ENCODE measurements around the gene TSPAN3.

Gene TSPAN3

DNA sequence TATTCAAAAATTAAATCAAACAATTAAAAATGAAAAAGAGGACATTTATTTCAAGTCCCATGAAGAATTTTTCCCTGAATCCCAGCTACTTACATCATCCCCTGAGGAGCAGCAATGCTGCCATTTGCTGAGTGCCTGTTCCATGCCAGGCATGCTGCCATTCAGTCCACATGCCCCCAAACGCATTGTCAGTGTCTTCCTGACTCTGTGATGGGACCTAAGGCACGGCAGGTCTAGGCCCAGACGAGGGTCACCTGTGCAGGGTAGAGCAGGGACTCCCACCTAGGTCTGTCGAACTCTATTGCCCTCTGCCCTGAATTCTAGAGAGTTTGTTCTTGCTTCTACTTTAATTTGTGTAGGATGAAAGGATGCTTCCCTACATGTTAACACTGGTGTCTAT is 68.9 kb downstream of the TSPAN3 start:
- no peak for TF ChIP-seq RAD21 (IDR thresholded peaks at IDR 0.05; ENCODE audit: low read depth)

DNA sequence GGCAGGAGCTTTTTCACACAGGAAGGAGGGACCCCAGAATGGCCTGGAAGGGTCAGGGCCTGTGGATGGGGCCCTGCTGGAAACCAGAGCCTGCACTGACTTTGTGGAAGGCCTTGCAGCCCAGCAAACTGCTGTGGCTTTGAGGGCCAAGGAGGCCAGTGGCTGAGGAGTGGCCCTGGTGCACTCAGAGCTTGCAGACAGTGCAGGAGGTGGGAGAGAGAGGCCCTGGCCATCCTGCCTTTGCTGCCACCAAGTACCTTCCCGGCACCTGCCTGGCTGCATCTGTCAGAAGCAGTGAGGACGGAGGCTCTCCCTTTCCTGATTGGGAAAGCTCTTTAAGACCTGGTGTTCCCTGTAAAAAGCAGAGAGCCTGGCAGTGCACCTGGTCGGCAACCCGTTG is 69.6 kb downstream of the TSPAN3 start:
- TF ChIP-seq NFIC (IDR thresholded peaks at IDR 0.05) (no peak), TCF12 (IDR thresholded peaks at IDR 0.05; ENCODE audit: low read depth) (no peak), EP300 (IDR thresholded peaks at IDR 0.05; ENCODE audit: borderline replicate concordance) (no peak), CEBPB (IDR thresholded peaks at IDR 0.05) (no peak), ZBTB7A (IDR thresholded peaks at IDR 0.05; ENCODE audit: low read depth) (no peak), TAF1 (IDR thresholded peaks at IDR 0.05; ENCODE audit: low read depth) (no peak), FOXM1 (IDR thresholded peaks at IDR 0.05; ENCODE audit: borderline replicate concordance, low read depth) (no peak), YY1 (IDR thresholded peaks at IDR 0.05; ENCODE audit: low read depth) (no peak), EGR1 (IDR thresholded peaks at IDR 0.05) (no peak), RAD21 (IDR thresholded peaks at IDR 0.05; ENCODE audit: low read depth) (no peak), CREB1 (IDR thresholded peaks at IDR 0.05; ENCODE audit: low read depth) (no peak), TEAD4 (IDR thresholded peaks at IDR 0.05) (no peak)
- TF ChIP-seq, protein P1, sequence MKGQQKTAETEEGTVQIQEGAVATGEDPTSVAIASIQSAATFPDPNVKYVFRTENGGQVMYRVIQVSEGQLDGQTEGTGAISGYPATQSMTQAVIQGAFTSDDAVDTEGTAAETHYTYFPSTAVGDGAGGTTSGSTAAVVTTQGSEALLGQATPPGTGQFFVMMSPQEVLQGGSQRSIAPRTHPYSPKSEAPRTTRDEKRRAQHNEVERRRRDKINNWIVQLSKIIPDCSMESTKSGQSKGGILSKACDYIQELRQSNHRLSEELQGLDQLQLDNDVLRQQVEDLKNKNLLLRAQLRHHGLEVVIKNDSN (IDR thresholded peaks at IDR 0.05) = no peak
- TF ChIP-seq, protein P2, sequence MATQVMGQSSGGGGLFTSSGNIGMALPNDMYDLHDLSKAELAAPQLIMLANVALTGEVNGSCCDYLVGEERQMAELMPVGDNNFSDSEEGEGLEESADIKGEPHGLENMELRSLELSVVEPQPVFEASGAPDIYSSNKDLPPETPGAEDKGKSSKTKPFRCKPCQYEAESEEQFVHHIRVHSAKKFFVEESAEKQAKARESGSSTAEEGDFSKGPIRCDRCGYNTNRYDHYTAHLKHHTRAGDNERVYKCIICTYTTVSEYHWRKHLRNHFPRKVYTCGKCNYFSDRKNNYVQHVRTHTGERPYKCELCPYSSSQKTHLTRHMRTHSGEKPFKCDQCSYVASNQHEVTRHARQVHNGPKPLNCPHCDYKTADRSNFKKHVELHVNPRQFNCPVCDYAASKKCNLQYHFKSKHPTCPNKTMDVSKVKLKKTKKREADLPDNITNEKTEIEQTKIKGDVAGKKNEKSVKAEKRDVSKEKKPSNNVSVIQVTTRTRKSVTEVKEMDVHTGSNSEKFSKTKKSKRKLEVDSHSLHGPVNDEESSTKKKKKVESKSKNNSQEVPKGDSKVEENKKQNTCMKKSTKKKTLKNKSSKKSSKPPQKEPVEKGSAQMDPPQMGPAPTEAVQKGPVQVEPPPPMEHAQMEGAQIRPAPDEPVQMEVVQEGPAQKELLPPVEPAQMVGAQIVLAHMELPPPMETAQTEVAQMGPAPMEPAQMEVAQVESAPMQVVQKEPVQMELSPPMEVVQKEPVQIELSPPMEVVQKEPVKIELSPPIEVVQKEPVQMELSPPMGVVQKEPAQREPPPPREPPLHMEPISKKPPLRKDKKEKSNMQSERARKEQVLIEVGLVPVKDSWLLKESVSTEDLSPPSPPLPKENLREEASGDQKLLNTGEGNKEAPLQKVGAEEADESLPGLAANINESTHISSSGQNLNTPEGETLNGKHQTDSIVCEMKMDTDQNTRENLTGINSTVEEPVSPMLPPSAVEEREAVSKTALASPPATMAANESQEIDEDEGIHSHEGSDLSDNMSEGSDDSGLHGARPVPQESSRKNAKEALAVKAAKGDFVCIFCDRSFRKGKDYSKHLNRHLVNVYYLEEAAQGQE (IDR thresholded peaks at IDR 0.05; ENCODE audit: low read depth) = no peak
- TF ChIP-seq, protein P3, sequence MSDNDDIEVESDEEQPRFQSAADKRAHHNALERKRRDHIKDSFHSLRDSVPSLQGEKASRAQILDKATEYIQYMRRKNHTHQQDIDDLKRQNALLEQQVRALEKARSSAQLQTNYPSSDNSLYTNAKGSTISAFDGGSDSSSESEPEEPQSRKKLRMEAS (IDR thresholded peaks at IDR 0.05) = no peak

DNA sequence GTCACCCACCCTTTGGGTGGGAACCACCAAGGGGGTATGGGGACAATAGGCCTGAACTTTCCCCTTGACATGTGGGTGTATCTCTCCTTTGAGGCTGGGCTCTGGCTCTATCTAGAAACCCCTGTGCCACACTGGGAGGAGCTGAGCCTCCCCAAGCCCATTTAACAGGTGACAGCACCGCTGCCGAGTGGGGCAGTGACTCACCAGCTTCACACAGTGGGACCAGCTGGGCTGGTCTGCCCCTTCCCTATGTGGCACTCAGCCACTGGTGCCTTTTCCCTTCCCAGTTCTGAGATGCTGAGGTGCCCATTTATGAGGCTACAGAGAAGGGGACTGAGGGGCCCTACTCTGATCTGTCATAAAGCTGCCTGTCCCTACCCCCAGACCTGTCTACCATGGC is 70.9 kb downstream of the TSPAN3 start:
- TF ChIP-seq NFIC (IDR thresholded peaks at IDR 0.05) (no peak), CEBPB (IDR thresholded peaks at IDR 0.05) (no peak), CREB1 (IDR thresholded peaks at IDR 0.05; ENCODE audit: low read depth) (no peak), FOXM1 (IDR thresholded peaks at IDR 0.05; ENCODE audit: borderline replicate concordance, low read depth) (no peak), TAF1 (IDR thresholded peaks at IDR 0.05; ENCODE audit: low read depth) (no peak), TCF12 (IDR thresholded peaks at IDR 0.05; ENCODE audit: low read depth) (no peak), TEAD4 (IDR thresholded peaks at IDR 0.05) (no peak), ZBTB7A (IDR thresholded peaks at IDR 0.05; ENCODE audit: low read depth) (no peak), EP300 (IDR thresholded peaks at IDR 0.05; ENCODE audit: borderline replicate concordance) (no peak), EGR1 (IDR thresholded peaks at IDR 0.05) (no peak)
- TF ChIP-seq, protein P2 (IDR thresholded peaks at IDR 0.05; ENCODE audit: low read depth) = no peak

DNA sequence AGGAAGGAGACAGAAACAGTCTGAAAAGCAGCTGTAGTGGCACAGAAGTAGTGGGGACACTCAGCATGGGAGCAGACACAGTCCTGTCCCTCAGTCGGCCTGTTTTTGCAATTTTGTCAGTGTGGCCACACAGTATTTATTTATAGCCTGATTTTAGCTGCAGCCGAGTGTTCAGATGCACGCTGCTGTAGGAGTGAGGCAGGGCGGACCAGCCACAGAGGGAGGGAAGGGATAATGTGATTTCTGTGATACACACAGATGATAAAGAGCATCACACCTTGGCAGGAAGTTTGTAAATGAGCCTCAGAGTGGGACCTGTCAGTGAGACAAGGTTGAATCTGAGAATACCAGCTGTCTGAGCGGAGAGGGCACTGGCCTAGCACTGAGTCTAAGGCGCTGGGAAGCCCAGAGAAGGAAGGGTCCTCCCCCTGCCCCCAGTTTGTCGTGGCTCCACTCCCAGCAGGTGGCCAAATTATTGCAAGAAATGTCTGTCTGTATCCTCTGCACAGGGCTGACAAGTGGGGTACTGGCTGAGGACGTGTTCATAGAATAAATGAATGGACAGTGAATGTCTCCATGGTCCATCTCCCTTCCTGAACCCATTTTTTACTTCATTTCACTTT is 72.1 kb downstream of the TSPAN3 start:
- no peak for TF ChIP-seq TEAD4 (IDR thresholded peaks at IDR 0.05)
- TF ChIP-seq, protein P1 (IDR thresholded peaks at IDR 0.05) = no peak
- TF ChIP-seq TCF12 (IDR thresholded peaks at IDR 0.05; ENCODE audit: low read depth) = no peak

DNA sequence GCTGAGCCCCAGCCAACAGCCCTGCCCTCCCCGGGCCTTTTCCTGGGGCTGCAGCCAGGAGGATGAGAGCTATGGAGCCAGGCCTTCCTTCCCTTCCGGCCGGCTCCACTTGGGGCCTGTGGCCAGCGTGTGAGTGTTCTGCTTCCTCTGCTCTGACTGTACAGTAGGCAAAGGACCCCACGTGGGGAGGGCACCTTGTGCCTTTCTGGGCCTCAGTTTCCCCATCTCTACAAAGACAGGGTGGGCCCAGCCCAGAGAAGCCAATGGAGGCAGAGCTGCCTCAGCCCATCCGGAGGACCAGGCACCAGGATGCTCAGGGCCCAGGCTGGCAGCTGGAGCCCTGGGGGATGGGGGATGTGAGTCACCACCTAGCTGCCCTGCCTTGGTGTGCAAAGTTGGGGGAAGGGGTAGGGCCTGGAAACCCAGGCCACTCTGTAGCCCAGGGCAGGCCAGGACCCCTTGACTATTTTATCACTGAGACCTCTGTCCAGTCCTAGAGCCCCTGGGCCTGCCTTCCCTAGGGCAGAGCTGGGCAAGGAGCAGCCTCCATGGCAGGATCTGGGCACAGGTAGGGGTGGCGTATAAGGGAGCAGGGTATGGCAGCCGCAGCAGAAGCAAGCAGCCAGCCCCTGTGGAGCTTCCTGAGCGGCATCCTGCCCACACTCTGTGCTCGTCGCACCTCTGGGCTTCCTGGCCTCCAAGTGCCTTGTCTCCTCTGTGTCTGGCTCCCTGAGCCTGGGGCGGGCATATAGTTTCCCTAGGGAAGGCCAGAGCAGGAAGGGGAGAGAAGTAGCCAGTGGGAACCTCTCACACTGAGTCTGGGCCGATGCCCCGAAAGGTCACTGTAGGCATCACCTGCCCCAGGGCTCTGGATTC is 74.1 kb downstream of the TSPAN3 start:
- no peak for TF ChIP-seq ZBTB7A (IDR thresholded peaks at IDR 0.05; ENCODE audit: low read depth)
- TF ChIP-seq, protein P3 (IDR thresholded peaks at IDR 0.05) = no peak
- no peak for TF ChIP-seq NFIC (IDR thresholded peaks at IDR 0.05)
- no peak for TF ChIP-seq CEBPB (IDR thresholded peaks at IDR 0.05)
- no peak for TF ChIP-seq RAD21 (IDR thresholded peaks at IDR 0.05; ENCODE audit: low read depth)
- TF ChIP-seq EP300 (IDR thresholded peaks at IDR 0.05; ENCODE audit: borderline replicate concordance) = no peak
- TF ChIP-seq FOXM1 (IDR thresholded peaks at IDR 0.05; ENCODE audit: borderline replicate concordance, low read depth) = no peak

DNA sequence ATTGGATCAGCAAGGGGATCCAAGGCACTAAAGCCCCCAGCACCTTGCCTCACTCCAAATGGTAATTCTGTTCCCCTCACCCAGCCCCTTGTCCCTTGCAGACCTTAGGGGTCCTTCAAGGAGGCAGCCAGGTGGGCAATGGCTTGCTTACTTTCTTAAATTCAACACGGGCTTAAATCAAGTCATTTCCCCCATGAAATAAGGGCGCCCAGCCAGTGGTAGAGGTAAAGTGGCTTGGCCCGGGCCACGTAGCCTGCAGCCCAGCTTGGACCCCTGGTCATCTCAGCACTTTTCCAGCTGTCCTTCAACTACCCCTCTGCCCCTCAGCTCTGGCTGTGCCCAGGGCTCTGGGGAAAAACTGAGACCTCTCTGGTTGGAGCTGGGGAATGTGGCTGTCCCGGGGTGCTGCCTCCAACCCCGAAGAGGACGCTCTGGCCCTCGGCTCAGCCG is 74.8 kb downstream of the TSPAN3 start:
- TF ChIP-seq EGR1 (IDR thresholded peaks at IDR 0.05) (no peak), TAF1 (IDR thresholded peaks at IDR 0.05; ENCODE audit: low read depth) (no peak), FOXM1 (IDR thresholded peaks at IDR 0.05; ENCODE audit: borderline replicate concordance, low read depth) (no peak), NFIC (IDR thresholded peaks at IDR 0.05) (no peak), YY1 (IDR thresholded peaks at IDR 0.05; ENCODE audit: low read depth) (no peak), EP300 (IDR thresholded peaks at IDR 0.05; ENCODE audit: borderline replicate concordance) (no peak), TCF12 (IDR thresholded peaks at IDR 0.05; ENCODE audit: low read depth) (no peak), ZBTB7A (IDR thresholded peaks at IDR 0.05; ENCODE audit: low read depth) (no peak)
- TF ChIP-seq, protein P2 (IDR thresholded peaks at IDR 0.05; ENCODE audit: low read depth) = no peak
- TF ChIP-seq, protein P3 (IDR thresholded peaks at IDR 0.05) = no peak
- TF ChIP-seq, protein P1 (IDR thresholded peaks at IDR 0.05) = no peak
